MCF 10A (cell line): ENCODE data around the gene ZC3H14. TPM values are rescaled to one million over a fixed set of nuclear protein-coding genes. Genes with fewer than 3 reads are reported as not detected.

Experiments used
- BruUV-seq: library from RNA; stranded (reverse); fragments of 400-500 nt; replicated peaks from 2 replicates; lab custom pipeline; 2021; lab: Mats Ljungman, UMichigan
- CTCF ChIA-PET: fragments of 300-600 bp; sonication (Branson Sonifier 250); formaldehyde crosslinking; extraction: SDS; loops from one replicate; lab custom pipeline; 2021; ENCODE audit warnings: antibody characterized with exemption, inconsistent platforms; lab: Yijun Ruan, JAX
- POLR2A ChIA-PET: fragments of 300-600, 350-650 bp; sonication (Branson Sonifier 250); formaldehyde crosslinking; extraction: SDS; loops from one replicate; lab custom pipeline; 2020; ENCODE audit warnings: antibody characterized with exemption, inconsistent platforms; lab: Yijun Ruan, JAX
- DNase-seq: peaks from one replicate; pipeline ENCODE4 v3.0.0-alpha.2; 2018; ENCODE audit not compliant: unreplicated experiment
- H3K27ac Mint-ChIP-seq: one replicate; pipeline ENCODE4 v1.8.0; 2022; ENCODE audit warnings: mild to moderate bottlenecking, low read depth, mixed read lengths; ENCODE audit not compliant: unreplicated experiment
- H3K27me3 Mint-ChIP-seq: one replicate; pipeline ENCODE4 v1.8.0; 2022; ENCODE audit warnings: mixed read lengths; ENCODE audit not compliant: insufficient read depth, unreplicated experiment
- H3K36me3 Mint-ChIP-seq: one replicate; pipeline ENCODE4 v1.8.0; 2022; ENCODE audit warnings: mild to moderate bottlenecking, moderate library complexity, mixed read lengths; ENCODE audit not compliant: insufficient read depth, unreplicated experiment
- H3K4me1 Mint-ChIP-seq: one replicate; pipeline ENCODE4 v1.8.0; 2022; ENCODE audit warnings: mixed read lengths; ENCODE audit not compliant: insufficient read depth, unreplicated experiment
- H3K4me3 Mint-ChIP-seq: one replicate; pipeline ENCODE4 v1.8.0; 2022; ENCODE audit warnings: mild to moderate bottlenecking, moderate library complexity, mixed read lengths; ENCODE audit not compliant: unreplicated experiment
- H3K9me3 Mint-ChIP-seq: one replicate; pipeline ENCODE4 v1.8.0; 2022; ENCODE audit warnings: mixed read lengths; ENCODE audit not compliant: unreplicated experiment
- CTCF ChIP-seq: fragments of 200-600 bp; IDR thresholded peaks from one replicate; pipeline ENCODE4 v1.8.0; 2022; ENCODE audit warnings: antibody characterized with exemption, mild to moderate bottlenecking; ENCODE audit not compliant: unreplicated experiment
- intact Hi-C: fragments of 100-400 bp; cut with micrococcal nuclease; formaldehyde crosslinking; loops from 2 replicates; pipeline ENCODE4 v1.14.1; 2022
- total RNA-seq: library from RNA; stranded (reverse); gene quantifications from 2 replicates; pipeline ENCODE4 v1.2.3, GENCODE V29; 2022

ZC3H14 gene
- total RNA-seq, 1 experiment from 2014 or later, result 72.6 TPM

DNA sequence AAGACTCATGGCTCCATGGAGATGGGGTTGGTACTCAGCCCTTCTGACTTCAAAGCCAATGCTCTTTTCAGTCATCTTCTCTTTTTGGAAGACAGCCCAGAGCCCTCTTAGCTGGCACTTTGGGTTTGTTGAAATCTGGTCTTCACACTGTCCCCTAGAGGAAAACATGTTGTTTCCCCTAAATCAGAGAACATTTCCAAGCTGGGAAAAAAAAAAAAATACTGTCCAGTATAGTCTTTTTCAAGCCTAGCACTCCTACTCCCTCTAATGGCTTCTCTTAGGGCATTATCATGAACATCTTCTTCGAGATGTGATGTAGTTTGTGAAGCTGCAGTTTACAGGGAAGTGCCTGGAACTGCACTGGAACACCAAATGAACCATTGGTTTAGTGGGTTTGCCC is 3.0 kb upstream of the ZC3H14 start:
- no peak overlapping the region for H3K27ac Mint-ChIP-seq
- BruUV-seq, result no TSS peak
- TF ChIP-seq CTCF, result no peak
- H3K9me3 Mint-ChIP-seq, result no peaks in the 10 kb centered on the region
- DNase-seq, result peak; percentile 29
- peaks cover 12% of the 10 kb centered on the region for H3K36me3 Mint-ChIP-seq
- POLR2A ChIA-PET, result interaction anchor here (0.6 to 0.7 kb wide), 3 partner anchors 8 to 1944 kb away, joined by 3 read pairs; no protein-coding TSS in a partner anchor
- H3K4me3 Mint-ChIP-seq, result no peak overlapping the region
- H3K4me1 Mint-ChIP-seq, result peaks cover 18% of the 10 kb centered on the region
- intact Hi-C loops, result loop anchor here (2.0 to 10.0 kb wide), 3 partner anchors 52 to 545 kb away; no protein-coding TSS in a partner anchor
- CTCF ChIA-PET, result interaction anchor here (0.6 to 2.6 kb wide), 11 partner anchors 8 to 1820 kb away, joined by 3 to 13 read pairs (median 4); no protein-coding TSS in a partner anchor
- H3K27me3 Mint-ChIP-seq, result no peaks in the 10 kb centered on the region

DNA sequence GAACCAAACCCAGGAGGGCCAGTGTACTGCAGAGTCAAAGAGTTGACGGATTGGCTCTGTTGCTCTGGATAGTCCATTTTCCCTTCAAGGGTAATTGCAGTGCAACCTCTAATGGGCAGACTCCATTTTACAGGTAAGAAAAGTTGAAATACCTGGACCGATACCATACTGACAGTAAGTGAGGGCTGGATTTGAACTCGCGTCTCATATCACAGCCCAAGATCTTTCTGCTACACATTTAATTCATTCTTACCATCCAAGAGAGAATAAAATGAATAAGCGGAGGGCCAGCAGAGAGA is 356 bp upstream of the ZC3H14 start:
- peak overlapping the region; percentile 77 for H3K4me3 Mint-ChIP-seq
- CTCF ChIA-PET, result interaction anchor here (0.5 kb wide), 1 partner anchor 261 kb away, joined by 3 read pairs; no protein-coding TSS in a partner anchor
- no peak for DNase-seq
- TF ChIP-seq CTCF, result no peak
- intact Hi-C loops, result loop anchor here (2.0 to 5.0 kb wide), 2 partner anchors 50 to 374 kb away; no protein-coding TSS in a partner anchor
- no TSS peak for BruUV-seq
- peaks cover 19% of the 10 kb centered on the region for H3K36me3 Mint-ChIP-seq
- no peaks in the 10 kb centered on the region for H3K27me3 Mint-ChIP-seq
- H3K9me3 Mint-ChIP-seq, result no peaks in the 10 kb centered on the region
- H3K27ac Mint-ChIP-seq, result peak overlapping the region; percentile 49
- peaks cover 18% of the 10 kb centered on the region for H3K4me1 Mint-ChIP-seq
- POLR2A ChIA-PET, result interaction anchor here (3.6 kb wide), 1 partner anchor 10 kb away, joined by 39 read pairs; no protein-coding TSS in a partner anchor

DNA sequence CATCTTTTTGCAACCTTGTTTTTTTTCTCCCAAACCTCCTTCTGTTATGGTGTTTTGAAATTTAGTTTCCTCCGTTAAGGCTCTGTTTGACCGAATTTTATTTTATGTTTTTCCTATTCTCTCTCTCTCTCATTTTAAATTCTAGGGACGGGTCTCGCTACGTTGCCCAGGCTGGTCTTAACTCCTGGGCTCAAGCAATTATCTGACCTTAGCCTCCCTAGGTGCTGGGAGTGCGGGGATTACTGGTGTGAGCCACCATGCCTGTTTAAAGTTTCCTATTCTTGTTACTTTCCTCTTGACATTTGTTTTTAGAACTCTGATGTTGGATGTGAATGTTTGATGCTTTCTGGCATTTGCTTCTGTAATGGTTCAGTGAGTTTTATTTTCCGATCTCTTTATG is 1.0 kb downstream of the ZC3H14 start:
- no peaks in the 10 kb centered on the region for H3K27me3 Mint-ChIP-seq
- ChIA-PET CTCF (interaction anchor here (0.7 to 1.2 kb wide), 3 partner anchors 11 to 1825 kb away, joined by 3 to 4 read pairs (median 3); no protein-coding TSS in a partner anchor), POLR2A (interaction anchor here (0.6 to 3.6 kb wide), 9 partner anchors 8 to 574 kb away, joined by 3 to 39 read pairs (median 4); partner anchors contain the start of gene TTC8)
- H3K9me3 Mint-ChIP-seq, result no peaks in the 10 kb centered on the region
- no TSS peak for BruUV-seq
- peaks cover 18% of the 10 kb centered on the region for H3K4me1 Mint-ChIP-seq
- H3K36me3 Mint-ChIP-seq, result peaks cover 29% of the 10 kb centered on the region
- intact Hi-C loops, result loop anchor here (2.0 to 5.0 kb wide), 2 partner anchors 48 to 375 kb away; no protein-coding TSS in a partner anchor
- H3K27ac Mint-ChIP-seq, result peak overlapping the region; percentile 49
- H3K4me3 Mint-ChIP-seq, result peak overlapping the region; percentile 77
- no peak for TF ChIP-seq CTCF
- DNase-seq, result no peak

- no TSS peak for BruUV-seq
- peaks cover 18% of the 10 kb centered on the region for H3K4me1 Mint-ChIP-seq
- TF ChIP-seq CTCF, result no peak
- no peak for DNase-seq
- no peak overlapping the region for H3K27ac Mint-ChIP-seq
- CTCF ChIA-PET, result interaction anchor here (0.7 to 1.1 kb wide), 3 partner anchors 11 to 456 kb away, joined by 3 read pairs; no protein-coding TSS in a partner anchor
- H3K36me3 Mint-ChIP-seq, result peaks cover 42% of the 10 kb centered on the region
- H3K4me3 Mint-ChIP-seq, result no peak overlapping the region
- no peaks in the 10 kb centered on the region for H3K9me3 Mint-ChIP-seq
- POLR2A ChIA-PET, result interaction anchor here (1.7 kb wide), 1 partner anchor 13 kb away, joined by 16 read pairs; no protein-coding TSS in a partner anchor
- intact Hi-C loops, result no loop called here
- no peaks in the 10 kb centered on the region for H3K27me3 Mint-ChIP-seq
Measured at GRCh38 chr14:88565427-88565826, 2.6 kb downstream of the ZC3H14 start.
